Endothelial cell (in vitro differentiated cells): ENCODE results near the gene RAB3GAP2. TPM values are rescaled to one million over a fixed set of nuclear protein-coding genes. Genes with fewer than 3 reads are reported as not detected.
"Not testable (repeated sequence)": the region's sequence is repeated elsewhere in the genome, so short reads cannot be mapped to it uniquely, and the experiment has no call there.

Source experiments
- DNase-seq: peaks from one replicate; pipeline ENCODE4 v3.0.0; 2021; ENCODE audit warnings: low spot score
- H3K27ac Mint-ChIP-seq: one replicate; pipeline ENCODE4 v1.8.0; 2021; ENCODE audit warnings: mixed read lengths, inconsistent platforms; ENCODE audit not compliant: unreplicated experiment
- H3K27me3 Mint-ChIP-seq: one replicate; pipeline ENCODE4 v1.8.0; 2021; ENCODE audit warnings: mild to moderate bottlenecking, moderate library complexity, mixed read lengths, inconsistent platforms; ENCODE audit not compliant: unreplicated experiment
- H3K36me3 Mint-ChIP-seq: one replicate; pipeline ENCODE4 v1.8.0; 2021; ENCODE audit warnings: mild to moderate bottlenecking, low read depth, mixed read lengths, inconsistent platforms; ENCODE audit not compliant: unreplicated experiment
- H3K4me1 Mint-ChIP-seq: one replicate; pipeline ENCODE4 v1.8.0; 2021; ENCODE audit warnings: mild to moderate bottlenecking, mixed read lengths, inconsistent platforms; ENCODE audit not compliant: unreplicated experiment
- H3K4me3 Mint-ChIP-seq: one replicate; pipeline ENCODE4 v1.8.0; 2021; ENCODE audit warnings: mild to moderate bottlenecking, mixed read lengths, inconsistent platforms; ENCODE audit not compliant: unreplicated experiment
- H3K9me3 Mint-ChIP-seq: one replicate; pipeline ENCODE4 v1.8.0; 2021; ENCODE audit warnings: mixed read lengths, inconsistent platforms; ENCODE audit not compliant: unreplicated experiment
- CTCF ChIP-seq: fragments of 200-600 bp; sonication (generic); IDR thresholded peaks from one replicate; pipeline ENCODE4 v1.5.0; 2021; ENCODE audit warnings: antibody characterized with exemption; ENCODE audit not compliant: unreplicated experiment
- total RNA-seq: library from RNA; stranded (reverse); fragmentation: NEBNext Ultra II Directional; extraction: Animal tissue kit (Norgen Biotek cat#: 25700); gene quantifications from one replicate; pipeline ENCODE4 v1.2.1, GENCODE V29; 2021; ENCODE audit not compliant: unreplicated experiment

The RAB3GAP2 gene
- total RNA-seq, 1 donor from 2014 or later, result 34.5 TPM

DNA sequence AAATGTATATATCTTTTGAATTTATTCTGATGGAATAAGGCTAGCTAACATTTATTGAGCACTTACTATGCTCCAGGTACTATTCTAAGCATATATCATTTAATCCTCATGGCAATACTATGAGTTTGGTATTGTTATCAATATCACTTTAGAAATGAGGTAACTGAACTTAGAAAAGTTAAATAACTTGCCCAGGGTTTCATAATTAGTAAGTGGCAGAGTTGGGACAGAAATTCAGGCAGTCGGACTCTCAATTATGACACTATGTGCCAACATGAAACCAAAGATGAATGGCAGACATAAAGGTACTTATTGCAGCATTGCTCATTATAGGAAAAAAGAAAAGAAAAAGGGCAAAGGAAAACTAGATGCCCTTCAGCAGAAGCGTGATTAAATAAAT lies 48.2 kb downstream of the RAB3GAP2 start:
- Mint-ChIP-seq H3K36me3 (no peaks in the 10 kb centered on the region), H3K27ac (no peak overlapping the region), H3K4me3 (no peak overlapping the region), H3K27me3 (peaks cover 3% of the 10 kb centered on the region), H3K4me1 (peaks cover 9% of the 10 kb centered on the region), H3K9me3 (no peaks in the 10 kb centered on the region)
- no peak for TF ChIP-seq CTCF
- no peak for DNase-seq

GRCh38 chr1:220222939-220223338 lies 49.3 kb downstream of the RAB3GAP2 start:
- H3K36me3 Mint-ChIP-seq, result no peaks in the 10 kb centered on the region
- DNase-seq, result no peak
- H3K27me3 Mint-ChIP-seq, result peaks cover 3% of the 10 kb centered on the region
- no peak overlapping the region for H3K27ac Mint-ChIP-seq
- no peak for TF ChIP-seq CTCF
- H3K9me3 Mint-ChIP-seq, result no peaks in the 10 kb centered on the region
- peaks cover 7% of the 10 kb centered on the region for H3K4me1 Mint-ChIP-seq
- no peak overlapping the region for H3K4me3 Mint-ChIP-seq

- Mint-ChIP-seq H3K4me1 (peaks cover 4% of the 10 kb centered on the region), H3K27ac (no peak overlapping the region), H3K9me3 (no peaks in the 10 kb centered on the region), H3K4me3 (no peak overlapping the region), H3K27me3 (peaks cover 3% of the 10 kb centered on the region), H3K36me3 (no peaks in the 10 kb centered on the region)
- TF ChIP-seq CTCF, result no peak
- DNase-seq, result no peak
Observed at GRCh38 chr1:220221670-220222069, 50.6 kb downstream of the RAB3GAP2 start.

GRCh38 chr1:220221269-220221668 lies 51.0 kb downstream of the RAB3GAP2 start:
- H3K36me3 Mint-ChIP-seq, result no peaks in the 10 kb centered on the region
- DNase-seq, result no peak
- H3K9me3 Mint-ChIP-seq, result no peaks in the 10 kb centered on the region
- H3K4me3 Mint-ChIP-seq, result no peak overlapping the region
- peaks cover 2% of the 10 kb centered on the region for H3K27me3 Mint-ChIP-seq
- peaks cover 4% of the 10 kb centered on the region for H3K4me1 Mint-ChIP-seq
- no peak overlapping the region for H3K27ac Mint-ChIP-seq
- TF ChIP-seq CTCF, result no peak

DNA sequence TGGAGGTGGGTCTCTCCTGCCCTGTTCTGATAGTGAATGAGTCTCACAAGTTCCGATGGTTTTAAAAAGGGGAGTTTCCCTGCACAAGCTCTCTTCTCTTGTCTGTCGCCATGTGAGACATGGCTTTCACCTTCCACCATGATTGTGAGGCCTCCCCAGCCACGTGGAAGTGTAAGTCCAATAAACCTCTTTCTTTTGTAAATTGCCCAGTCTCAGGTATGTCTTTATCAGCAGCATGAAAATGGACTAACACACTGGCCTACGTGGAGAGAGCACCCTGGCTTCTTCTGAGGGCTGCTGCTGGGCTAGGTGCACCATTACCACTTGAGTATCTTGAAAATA lies 51.6 kb downstream of the RAB3GAP2 start:
- not testable (repeated sequence) for H3K27ac Mint-ChIP-seq, H3K9me3 Mint-ChIP-seq, H3K27me3 Mint-ChIP-seq, H3K4me1 Mint-ChIP-seq, DNase-seq, H3K36me3 Mint-ChIP-seq
- H3K4me3 Mint-ChIP-seq, result peak overlapping the region; percentile 47
